ENCODE measurements around the gene PDE2A.

Gene PDE2A

GRCh38 chr11:72584293-72584938 lies 89.8 kb downstream of the PDE2A start:
- H3K4me3 ChIP-seq (replicated peaks; ENCODE audit: low read depth, low read length) = peak overlapping the region; percentile 17; the same call in 1 of the 2 replicates
- TF ChIP-seq, protein P1, sequence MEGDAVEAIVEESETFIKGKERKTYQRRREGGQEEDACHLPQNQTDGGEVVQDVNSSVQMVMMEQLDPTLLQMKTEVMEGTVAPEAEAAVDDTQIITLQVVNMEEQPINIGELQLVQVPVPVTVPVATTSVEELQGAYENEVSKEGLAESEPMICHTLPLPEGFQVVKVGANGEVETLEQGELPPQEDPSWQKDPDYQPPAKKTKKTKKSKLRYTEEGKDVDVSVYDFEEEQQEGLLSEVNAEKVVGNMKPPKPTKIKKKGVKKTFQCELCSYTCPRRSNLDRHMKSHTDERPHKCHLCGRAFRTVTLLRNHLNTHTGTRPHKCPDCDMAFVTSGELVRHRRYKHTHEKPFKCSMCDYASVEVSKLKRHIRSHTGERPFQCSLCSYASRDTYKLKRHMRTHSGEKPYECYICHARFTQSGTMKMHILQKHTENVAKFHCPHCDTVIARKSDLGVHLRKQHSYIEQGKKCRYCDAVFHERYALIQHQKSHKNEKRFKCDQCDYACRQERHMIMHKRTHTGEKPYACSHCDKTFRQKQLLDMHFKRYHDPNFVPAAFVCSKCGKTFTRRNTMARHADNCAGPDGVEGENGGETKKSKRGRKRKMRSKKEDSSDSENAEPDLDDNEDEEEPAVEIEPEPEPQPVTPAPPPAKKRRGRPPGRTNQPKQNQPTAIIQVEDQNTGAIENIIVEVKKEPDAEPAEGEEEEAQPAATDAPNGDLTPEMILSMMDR (IDR thresholded peaks at IDR 0.05; ENCODE audit: low read depth, low read length, missing control alignments) = no peak
- no peak for DNase-seq (ENCODE audit: extremely low read depth, low read depth)

GRCh38 chr11:72583616-72584292 lies 90.5 kb downstream of the PDE2A start:
- H3K4me3 ChIP-seq (replicated peaks; ENCODE audit: low read depth, low read length) = no peak overlapping the region
- TF ChIP-seq, protein P1 (IDR thresholded peaks at IDR 0.05; ENCODE audit: low read depth, low read length, missing control alignments) = no peak
- no peak for DNase-seq (ENCODE audit: extremely low read depth, low read depth)

GRCh38 chr11:72583177-72583553 lies 91.1 kb downstream of the PDE2A start:
- no peak for DNase-seq (ENCODE audit: extremely low read depth, low read depth)
- H3K4me3 ChIP-seq (replicated peaks; ENCODE audit: low read depth, low read length) = no peak overlapping the region
- TF ChIP-seq, protein P1 (IDR thresholded peaks at IDR 0.05; ENCODE audit: low read depth, low read length, missing control alignments) = no peak

DNA sequence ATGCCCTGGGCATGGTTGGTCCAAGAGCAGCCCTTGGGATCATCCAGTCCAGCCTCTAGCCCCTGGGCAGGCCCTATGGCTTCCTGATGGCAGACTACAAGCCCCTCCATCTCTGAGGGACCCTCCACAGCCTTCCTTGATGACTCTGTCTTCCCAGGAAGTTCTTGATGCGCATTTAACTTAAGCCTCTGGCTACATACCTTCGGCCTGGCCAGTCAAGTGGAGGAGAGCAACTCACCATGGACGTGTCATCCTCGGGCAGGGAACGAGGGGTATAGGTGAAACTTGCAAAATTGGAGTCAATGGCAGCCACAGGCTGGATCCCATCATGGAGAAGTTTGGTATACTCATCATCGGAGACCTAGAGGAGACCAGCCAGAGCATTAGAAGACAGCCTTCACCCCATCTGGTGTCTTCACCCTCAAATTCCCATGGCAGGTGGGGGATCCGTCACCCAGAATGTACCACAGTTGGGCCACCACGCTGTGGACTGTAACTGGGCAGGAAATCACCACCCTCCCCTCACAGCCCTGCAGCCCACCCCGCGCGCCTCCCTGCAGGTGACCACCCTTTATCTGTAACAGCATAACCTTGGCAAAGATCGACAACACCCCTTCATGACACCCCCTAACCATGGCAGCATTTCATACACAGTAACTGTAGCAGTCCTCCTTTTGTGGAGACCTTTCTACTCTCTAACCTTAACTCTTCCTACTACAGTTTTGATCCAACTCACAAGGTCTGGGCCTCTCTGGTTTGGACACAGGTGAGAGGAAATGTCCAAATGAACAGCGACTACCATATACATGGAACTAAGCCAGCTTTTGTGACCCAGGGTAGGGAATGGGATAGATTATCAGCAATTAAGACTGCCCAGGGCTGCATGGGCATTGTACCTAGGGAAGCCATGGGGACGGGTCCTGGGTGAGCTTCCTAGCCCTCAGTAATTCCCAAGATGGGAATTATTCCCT lies 91.7 kb downstream of the PDE2A start:
- TF ChIP-seq, protein P1 (IDR thresholded peaks at IDR 0.05; ENCODE audit: low read depth, low read length, missing control alignments) = no peak
- H3K4me3 ChIP-seq (replicated peaks; ENCODE audit: low read depth, low read length) = no peak overlapping the region
- DNase-seq (ENCODE audit: extremely low read depth, low read depth) = no peak

- no peak overlapping the region for H3K4me3 ChIP-seq (replicated peaks; ENCODE audit: low read depth, low read length)
- TF ChIP-seq, protein P1 (IDR thresholded peaks at IDR 0.05; ENCODE audit: low read depth, low read length, missing control alignments) = no peak
- no peak for DNase-seq (ENCODE audit: extremely low read depth, low read depth)
These were observed 93.2 kb downstream of the PDE2A start for GRCh38 chr11:72581067-72581466.

DNA sequence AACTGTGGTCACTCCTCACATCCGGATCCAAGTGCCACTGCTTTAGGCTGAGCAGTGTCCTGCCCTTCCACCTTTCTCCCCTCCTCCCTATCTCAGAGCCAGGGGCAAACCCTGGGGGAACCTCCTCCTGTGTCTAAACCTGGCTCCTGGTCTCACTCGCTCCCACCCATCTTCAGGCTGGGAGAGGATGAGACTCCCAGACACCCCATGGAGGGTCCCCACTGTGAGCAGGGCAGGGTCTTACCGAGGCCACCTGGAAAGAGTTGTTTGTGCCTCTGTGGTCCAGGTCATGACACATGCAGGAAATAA lies 93.6 kb downstream of the PDE2A start:
- no peak overlapping the region for H3K4me3 ChIP-seq (replicated peaks; ENCODE audit: low read depth, low read length)
- TF ChIP-seq, protein P1 (IDR thresholded peaks at IDR 0.05; ENCODE audit: low read depth, low read length, missing control alignments) = no peak
- no peak for DNase-seq (ENCODE audit: extremely low read depth, low read depth)
